HG02852 (cell line): Measurements from ENCODE around the gene OR1F1.
"Not testable (repeated sequence)": the region's sequence is repeated elsewhere in the genome, so short reads cannot be mapped to it uniquely, and the experiment has no call there.

Experiments
- ATAC-seq: cut with Tn5 transposase; IDR thresholded peaks from one replicate; pipeline ENCODE4 v1.9.1; 2021; ENCODE audit warnings: mild to moderate bottlenecking, moderate library complexity; ENCODE audit not compliant: unreplicated experiment

The OR1F1 gene

DNA sequence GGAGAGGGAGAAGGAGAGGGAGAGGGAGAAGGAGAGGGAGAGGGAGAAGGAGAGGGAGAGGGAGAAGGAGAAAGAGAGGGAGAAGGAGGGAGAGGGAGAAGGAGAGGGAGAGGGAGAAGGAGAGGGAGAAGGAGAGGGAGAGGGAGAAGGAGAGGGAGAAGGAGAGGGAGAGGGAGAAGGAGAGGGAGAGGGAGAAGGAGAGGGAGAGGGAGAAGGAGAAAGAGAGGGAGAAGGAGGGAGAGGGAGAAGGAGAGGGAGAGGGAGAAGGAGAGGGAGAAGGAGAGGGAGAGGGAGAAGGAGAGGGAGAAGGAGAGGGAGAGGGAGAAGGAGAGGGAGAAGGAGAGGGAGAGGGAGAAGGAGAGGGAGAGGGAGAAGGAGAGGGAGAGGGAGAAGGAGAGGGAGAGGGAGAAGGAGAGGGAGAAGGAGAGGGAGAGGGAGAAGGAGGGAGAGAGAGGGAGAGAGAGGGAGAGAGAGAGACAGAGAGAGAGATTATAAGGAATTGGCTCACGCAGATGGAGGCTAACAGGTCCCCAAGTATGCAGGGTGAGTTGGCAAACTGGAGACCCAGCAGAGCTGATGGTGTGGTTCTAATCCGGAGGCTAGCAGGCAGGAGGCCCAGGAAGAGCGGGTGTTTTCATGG, 9.8 kb downstream of the OR1F1 start:
- ATAC-seq: not testable (repeated sequence)

DNA sequence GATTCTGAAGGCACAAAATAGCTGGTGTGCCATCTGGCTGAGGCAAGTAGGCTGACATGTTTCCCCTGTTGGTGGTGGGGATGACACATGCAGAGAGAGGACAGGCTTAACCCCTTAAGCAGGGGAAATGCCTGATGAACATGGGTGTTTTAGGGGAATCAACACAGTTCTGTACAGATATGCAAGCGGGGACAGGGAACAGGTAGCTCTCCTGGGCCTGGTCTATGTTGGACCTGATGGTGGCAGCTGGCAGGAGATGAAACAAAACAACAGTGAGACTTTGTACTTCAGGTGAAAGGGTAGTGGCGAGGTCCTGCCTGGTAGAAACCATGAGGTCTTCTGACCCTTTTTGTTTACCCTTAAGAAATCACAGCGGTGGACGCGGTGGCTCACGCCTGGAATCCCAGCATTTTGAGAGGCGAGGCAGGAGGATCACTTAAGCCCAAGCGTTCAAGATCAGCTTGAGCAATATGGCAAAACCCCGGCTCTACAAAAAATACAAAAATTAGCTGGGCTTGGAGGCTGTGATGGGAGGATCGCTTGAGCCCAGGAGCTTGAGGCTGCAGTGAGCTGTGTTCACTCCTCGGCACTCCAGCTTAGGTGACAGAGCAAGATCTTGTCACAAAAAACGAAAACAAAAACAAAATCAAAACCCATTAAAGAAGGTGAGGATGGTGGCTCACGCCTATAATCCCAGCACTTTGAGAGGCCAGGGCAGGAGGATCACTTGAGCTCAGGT, 10.5 kb downstream of the OR1F1 start:
- ATAC-seq: no peak

DNA sequence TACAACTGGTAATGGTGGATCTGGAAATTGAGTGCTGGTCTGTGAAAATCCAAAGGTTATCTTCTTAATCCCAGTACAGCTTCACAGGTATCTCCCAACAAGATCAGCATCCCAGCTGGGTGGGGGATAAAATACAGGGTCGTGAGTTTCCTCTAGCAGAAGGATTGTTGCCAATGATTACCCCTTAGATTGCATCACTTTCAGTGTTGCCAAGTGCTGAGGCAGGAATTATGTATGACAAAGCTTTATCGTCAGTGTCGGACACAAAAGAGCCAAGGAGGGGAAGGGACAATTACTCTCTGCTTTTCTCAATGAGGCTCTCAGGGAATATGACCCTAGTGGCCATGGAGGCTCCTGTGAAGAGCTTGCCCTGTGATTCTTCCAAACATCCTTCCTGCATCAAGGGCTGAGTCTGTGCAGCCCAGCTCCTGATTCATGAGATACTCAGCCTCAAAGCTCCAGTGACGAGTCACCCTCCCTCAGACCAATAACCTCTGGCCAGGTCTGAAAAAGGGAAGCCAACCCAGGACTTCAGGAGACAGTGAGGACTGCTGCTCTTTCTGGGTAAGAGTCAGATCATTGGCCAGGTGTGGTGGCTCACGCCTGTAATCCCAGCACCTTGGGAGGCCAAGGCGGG, 15.0 kb downstream of the OR1F1 start:
- no peak for ATAC-seq

DNA sequence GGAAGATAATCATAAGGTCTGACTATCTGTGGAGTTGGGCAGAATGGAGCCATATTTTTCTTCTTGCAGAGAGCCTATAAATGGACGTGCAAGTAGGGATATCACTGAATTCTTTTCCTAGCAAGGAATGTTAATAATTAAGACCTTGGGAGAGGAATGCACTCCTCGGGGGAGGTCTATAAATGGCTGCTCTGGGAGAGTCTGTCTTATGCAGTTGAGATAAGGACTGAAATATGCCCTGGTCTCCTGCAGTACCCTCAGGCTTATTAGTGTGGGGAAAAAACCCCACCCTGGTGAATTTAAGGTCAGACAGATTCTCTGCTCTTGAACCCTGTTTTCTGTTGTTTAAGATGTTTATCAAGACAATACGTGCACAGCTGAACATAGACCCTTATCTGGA, 17.9 kb downstream of the OR1F1 start:
- not testable (repeated sequence) for ATAC-seq

DNA sequence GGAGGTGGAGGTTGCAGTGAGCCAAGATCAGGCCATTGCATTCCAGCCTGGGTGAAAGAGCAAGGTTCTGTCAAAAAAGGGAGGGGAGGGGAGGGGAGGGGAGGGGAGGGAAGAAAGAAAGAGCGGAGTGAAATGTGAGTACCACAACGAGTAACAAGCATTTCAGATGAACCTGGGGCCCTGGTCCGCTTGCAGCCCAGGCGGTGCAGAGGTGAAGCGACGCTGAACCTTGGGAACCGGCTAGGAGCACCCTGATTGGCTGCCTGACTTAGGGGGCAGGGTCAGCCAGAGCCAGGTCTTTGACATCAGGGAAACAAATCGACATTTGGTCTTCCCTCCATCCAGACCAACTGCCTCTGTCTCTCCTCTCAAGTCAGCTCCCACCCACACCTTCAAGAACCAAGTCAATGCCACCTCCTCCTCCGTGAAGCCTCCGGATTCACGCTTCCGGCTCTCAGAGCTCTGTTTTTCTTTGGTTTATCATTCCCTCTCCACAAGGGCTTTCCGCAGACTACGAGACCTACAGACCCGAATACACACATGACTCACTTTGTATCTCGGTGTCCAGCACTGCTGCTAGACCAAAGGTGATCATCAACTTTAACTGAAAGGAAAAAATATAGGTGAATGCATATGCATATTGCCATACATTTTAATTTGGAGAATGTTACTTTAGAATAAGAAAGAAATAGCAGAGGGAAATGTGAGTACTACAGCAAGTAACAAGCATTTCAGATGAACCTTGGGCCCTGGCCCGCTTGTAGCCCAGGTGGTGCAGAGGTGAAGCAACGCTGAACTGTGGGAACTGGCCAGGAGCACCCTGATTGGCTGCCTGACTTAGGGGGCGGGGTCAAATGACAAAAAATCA, 19.3 kb downstream of the OR1F1 start:
- no peak for ATAC-seq

DNA sequence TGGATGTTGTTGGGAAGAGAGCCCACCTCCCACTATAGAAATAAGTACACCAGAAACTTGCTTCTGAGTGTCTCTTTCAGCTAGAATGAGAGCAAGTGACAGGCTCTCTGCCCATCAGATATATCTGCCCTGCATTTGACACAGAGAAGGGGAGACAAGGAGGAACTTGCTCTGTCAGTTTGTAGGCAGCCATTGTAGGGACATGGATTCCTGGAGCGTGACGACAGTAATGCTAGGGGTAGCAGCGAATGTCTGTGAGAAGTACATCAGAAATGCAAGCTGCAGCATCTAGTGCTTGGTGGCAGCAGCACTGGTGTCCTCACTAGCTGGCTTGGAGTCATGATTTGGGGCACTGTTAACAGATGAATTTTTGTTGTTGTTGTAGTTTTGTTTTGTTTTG, 24.0 kb downstream of the OR1F1 start:
- ATAC-seq: no peak

DNA sequence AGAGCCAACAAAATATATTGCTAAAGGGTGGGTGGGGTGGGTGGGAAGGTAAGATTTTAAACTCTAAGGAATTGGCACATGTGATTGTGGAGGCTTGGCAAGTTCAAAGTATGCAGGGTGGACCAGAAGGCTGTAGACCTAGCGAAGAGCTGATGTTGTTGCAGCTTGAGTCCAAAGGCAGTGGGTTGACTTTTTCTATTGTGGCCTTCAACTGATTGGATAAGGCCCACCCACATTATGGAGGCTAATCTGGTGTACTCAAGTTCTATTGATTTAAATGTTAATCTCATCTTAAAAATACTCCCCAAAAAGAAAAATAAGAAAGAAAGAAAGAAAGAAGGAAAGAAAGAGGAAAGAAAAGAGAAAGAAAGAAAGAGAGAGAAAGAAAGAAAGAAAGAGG, 24.6 kb downstream of the OR1F1 start:
- no peak for ATAC-seq

DNA sequence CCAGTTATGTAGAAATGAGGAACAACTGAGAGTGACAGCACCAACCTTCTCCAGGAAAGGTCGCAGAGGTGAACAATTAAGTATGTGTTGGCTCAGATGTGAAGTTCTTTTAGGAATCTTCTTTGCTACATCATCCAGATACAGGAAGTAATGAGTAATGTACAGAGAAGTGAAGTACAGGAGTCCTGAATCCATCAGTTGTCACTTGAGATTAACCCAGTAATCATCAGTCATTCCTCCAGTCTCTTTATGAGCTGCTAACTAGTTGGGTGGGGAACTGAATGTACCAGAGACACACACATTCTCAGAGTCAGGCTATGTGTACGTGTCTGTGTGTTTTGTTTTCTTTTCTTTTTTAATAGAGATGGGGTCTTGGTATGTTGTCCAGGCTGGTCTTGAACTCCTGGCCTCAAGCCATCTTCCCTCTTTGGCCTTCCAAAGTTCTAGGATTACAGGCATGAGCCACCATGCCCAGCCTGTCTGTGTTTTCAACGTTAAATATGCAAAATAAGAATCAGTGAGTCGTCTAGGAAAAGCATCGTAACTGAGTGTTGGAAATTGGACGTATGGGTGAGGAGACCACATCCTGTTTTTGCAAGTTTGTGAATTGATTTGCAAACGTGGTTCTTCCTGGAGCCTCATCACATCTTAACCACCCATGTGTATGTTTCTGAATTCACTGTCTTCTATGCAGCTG, 27.0 kb downstream of the OR1F1 start:
- no peak for ATAC-seq

DNA sequence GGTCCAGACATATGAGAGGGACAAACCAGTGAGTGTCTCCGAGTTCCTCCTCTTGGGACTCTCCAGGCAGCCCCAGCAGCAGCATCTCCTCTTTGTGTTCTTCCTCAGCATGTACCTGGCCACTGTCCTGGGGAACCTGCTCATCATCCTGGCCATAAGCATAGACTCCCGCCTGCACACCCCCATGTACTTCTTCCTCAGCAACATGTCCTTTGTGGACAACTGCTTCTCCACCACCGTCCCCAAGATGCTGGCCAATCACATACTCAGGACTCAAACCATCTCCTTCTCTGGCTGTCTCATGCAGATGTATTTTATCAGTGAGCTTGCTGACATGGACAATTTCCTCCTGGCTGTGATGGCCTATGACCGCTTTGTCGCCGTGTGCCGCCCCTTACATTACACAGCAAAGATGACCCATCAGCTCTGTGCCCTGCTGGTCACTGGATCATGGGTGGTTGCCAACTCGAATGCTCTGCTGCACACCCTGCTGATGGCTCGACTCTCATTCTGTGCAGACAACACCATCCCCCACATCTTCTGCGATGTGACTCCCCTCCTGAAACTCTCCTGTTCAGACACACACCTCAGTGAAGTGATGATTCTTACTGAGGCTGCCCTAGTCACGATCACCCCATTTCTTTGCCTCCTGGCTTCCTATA, 27.7 kb downstream of the OR1F1 start:
- no peak for ATAC-seq

DNA sequence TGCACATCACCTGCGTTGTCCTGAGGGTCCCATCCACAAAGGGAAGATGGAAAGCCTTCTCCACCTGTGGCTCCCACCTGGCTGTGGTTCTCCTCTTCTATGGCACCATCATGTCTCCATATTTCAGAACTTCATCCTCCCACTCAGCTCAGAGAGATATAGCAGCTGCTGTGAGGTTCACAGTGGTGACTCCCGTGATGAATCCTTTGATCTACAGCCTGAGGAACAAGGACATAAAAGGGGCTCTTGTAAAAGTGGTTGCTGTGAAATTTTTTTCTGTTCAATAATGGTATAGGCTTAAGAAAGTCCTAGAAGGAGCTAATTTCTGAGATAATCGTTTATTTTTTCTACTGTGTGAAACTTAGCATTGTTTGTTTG, 28.2 kb downstream of the OR1F1 start:
- ATAC-seq: no peak

DNA sequence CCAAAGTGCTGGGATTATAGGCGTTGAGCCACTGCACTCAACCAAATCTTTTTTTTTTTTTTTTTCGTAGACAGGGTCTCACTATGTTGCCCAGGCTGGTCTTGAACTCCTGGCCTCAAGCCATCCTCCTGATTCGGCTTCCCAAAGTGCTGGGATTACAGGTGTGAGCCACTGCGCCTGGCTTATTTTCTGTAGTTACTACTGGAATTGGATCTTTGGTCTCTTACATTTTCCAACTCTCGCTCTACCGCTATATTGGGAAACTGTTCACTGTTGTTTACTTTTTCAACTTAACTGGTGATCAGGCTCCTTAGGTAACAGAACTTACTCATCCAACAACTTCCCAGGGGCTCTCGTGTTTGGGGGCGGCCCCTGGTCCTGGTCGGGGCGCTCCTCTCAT, 32.8 kb downstream of the OR1F1 start:
- no peak for ATAC-seq

DNA sequence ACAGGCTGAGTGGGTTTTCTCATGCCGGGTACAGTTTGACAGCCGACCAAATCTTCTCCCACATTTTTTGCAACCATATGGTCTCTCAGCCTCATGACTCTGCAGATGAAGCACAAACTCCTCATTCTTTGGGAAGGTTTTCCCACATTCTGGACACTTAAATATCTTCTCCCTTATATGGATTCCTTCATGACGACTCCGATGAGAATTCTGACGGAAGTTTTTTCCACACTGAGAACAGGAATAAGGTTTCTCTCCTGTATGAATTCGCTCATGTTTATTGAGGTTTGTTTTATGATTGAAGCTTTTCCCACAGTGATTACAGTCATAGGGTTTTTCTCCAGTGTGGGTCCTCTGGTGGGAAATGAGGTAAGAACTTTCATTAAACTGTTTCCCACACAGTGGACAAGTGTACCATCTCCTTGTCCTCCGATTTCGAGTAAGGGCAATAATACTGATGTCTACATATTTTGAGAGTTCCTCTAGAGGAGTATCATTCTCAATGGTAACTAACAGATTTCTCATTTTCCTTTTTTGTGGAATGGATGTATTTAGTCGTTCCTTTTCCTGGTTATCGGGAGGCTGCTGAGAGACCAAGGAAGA, 36.0 kb downstream of the OR1F1 start:
- ATAC-seq: no peak

DNA sequence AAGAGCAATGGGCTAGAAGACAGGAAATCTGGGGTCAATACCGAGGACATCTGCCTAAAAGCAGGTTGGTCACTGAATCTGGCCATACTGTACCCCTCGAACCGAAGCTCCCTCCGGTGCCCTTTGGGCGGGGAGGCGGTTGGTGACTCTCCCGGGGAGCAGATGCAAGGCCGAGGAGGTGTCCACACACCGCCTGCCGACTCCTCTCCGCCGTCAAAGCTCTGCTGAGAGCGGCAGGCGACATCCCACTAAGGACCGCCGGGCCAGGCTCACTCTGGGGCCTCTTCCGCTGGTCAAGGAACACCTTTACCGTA, 46.5 kb downstream of the OR1F1 start:
- no peak for ATAC-seq

DNA sequence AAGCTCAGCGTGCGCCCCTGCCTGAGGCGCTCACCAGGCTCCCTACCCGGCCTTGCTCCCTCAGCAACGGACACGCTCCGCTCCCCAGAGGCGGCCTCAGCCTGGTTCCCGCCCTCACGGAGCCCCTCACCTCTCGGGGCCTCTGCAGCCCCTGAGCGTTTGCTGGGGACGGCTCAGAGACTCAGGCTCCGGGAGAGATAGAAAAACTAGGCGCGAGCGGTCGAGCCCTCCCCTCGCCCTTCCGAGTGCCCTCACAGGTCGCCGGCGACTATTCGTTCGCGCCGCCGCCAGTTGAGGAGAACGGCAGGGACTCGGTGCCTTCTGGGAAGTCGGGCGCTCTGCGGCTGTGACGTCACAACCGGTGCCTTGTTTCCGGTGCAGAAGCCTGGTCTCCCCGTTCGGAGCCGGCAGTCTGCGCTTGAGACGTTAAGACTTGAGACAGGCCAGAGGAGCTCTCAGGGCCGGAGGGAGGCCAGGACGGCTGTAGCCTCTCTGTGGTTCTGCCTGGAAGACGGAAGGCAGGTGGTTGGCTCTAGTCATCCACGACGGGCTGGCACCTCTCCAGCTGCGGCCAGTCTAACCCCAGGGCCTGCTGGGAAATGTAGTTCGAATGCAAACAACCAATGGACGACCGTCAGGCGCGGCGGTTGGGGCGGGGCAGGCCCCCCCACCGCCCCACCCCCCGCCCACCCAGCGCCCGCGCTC, 47.0 kb downstream of the OR1F1 start, which contains the start of gene ZNF200:
ZNF200 (minus strand) TSS at position 302 of the 705 bp plus-strand sequence. CDS start 1,403 bp downstream, outside the sequence.
- ATAC-seq: peak; percentile 93

DNA sequence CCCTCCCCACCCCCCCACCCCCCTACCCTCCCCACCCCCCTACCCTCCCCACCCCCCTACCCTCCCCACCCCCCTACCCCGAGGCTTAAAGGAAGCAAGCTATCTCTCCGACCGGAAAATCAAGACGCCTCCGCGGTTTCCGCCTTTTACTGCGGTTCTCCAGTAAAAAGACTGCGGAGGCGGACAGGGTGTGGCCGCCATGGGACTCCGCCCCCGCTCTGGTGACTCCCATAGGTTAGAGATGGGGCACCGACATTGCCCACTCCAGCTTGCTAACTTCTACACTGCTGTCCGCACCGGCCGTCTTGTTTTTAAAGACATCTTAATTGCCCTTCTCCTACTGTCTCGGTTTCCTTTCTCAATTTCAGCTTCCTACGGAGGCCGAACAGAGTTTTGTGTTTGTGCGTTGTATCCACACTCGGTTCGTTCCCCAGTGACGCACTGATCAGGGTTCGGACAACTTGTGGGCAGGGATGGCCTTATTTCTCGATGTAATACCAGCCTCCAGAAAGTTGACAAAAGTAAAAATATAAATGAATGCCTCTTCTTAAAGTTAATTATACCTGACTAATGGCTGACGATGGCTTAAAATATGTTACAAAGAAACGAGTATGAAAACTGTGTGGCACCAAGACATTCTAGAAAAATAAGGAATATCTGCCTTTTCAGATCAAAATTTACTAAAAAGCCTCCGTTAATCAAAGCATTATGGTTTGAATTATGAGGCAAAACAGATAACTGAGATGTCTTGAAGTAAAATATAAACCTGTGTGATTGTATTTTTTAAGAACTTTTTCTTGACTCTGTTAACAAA, 48.1 kb downstream of the OR1F1 start:
- no peak for ATAC-seq

DNA sequence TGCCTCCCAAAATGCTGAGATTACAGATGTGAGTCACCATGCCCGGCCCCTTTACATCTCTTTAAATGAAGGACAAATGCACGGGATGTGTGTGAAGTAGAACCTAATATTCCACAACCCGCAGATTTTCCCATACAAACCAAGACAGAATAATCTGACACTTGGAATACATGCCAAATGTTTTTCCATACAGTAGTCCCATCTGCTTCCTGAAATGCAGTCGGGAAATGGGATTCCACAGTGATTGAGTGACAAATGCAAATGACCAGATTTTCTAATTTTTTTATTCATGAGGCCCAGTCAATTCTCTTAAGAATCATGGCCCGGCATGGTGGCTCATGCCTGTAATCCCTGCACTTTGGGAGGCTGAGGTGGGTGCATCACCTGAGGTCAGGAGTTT, 53.8 kb downstream of the OR1F1 start:
- ATAC-seq: no peak

DNA sequence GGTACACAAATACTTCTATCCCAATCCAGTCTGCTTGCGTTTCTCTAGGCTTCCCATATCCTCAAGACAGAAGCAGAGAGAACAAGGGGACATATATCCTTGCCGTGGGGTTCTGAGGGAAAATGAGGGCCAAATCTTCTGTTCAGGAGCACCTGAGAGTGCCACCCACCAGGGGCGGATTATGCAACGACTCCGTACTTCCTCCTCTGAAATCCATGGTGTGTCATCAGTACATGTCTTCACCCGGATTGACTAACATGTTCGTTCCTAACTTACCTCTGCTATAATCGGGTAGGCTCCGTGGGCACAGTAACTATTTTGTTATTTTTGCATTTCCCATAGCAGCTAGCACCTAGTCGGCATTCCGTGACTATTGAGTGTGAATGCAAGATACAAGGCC, 54.7 kb downstream of the OR1F1 start:
- ATAC-seq: no peak

DNA sequence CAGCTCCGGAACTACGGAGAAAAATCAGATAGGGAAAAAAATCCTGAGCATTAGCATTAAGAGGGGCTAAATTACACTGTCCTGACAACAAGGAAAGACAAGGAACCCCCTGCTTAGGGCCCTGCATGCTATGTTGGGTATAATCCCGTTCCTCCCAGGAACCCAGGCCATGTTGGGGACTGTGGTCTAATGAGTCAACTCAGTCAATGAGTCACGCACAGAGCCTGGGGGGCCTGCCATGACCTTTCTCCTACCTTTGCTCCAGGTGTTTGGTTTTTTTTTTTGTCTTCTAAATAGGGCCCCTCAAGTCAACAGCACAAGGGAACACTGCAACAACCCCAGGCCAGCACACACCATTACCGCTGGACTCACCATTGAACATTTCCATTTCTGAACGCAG, 55.9 kb downstream of the OR1F1 start:
- ATAC-seq: no peak
